ENCODE results near the gene IGFBP4.

IGFBP4 gene

DNA sequence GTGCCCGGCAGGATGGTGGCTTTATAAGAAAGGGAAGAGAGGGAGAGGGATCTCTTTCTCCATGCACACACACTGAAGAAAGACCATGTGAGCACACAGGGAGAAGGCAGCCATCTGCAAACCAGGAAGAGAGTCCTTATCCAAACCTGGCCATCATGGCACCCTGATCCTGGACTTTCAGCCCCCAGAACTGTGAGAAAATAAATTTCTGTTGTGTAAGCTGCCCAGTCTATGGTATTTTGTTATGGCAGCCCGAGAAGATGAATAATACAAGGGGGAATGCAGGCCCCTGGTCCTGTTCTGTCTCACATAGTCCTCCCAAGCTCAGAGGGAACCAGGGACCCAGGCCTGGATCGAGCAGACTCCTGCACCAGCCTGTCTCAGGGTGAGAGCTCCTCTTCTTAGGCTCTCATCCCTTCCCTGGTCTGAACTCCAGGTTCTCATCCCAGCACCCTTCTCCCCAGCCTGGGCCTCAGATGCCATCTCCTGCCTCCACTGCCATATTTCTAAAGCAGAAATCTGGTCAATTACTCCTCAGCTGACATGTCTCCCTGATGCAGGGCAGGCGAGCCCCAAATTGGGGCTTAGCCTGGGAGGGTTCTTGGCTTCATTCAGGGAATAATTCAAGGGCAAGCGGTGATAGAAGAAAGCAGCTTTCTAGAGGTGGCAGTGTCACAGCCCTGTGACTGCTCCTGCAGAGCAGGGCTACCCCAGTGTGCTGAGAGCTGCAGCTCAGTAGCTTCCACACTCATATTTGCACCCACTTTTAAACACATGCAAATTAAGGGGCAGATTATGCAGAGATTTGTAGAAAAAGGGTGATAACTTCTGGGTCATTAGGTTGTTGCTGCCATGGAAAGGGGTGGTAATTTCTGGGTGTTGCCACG lies 28.8 kb downstream of the IGFBP4 start:
- no peak for DNase-seq (ENCODE audit: low read depth in 2 of 2)

GRCh38 chr17:40472733-40473452 lies 29.6 kb downstream of the IGFBP4 start:
- no peak for DNase-seq (ENCODE audit: low read depth in 2 of 2)

DNA sequence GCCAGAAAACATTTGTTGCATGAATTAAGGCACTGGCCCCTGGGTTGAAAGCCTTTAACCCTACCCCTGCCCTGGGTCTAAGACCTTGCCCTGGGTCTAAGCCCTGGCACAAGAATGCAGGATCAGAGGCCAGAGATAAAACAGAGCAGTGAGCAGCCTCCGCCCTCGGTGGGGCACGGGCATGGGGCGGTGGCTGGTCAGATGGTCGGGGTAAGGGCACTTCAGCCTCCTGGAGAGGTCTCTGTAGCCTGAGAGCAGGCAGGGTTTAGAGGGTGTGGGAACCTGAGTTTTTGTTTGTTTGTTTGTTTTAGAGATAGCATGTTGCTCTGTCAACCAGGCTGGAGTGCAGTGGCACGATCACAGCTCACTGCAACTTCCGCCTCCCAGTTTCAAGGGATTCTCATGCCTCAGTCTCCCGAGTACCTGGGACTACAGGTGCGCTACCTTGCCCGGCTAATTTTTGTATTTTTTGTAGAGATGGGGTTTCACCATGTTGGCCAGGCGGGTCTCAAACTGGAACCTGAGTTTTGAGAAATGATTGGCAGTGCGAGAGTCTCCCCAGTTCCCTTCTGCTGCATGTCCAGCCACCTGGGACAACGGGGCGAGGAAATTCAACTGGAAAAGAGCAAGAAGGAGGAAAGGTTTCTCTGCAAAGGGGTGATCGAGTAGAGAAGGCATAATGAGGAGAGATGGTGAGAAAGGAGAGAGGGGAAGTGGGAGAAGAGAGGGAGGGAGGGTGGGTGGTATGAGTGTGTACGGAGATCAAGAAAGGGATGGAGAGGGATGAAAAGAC lies 30.5 kb downstream of the IGFBP4 start:
- DNase-seq (ENCODE audit: low read depth in 2 of 2) = no peak

GRCh38 chr17:40474419-40475002 lies 31.3 kb downstream of the IGFBP4 start:
- DNase-seq (ENCODE audit: low read depth in 2 of 2) = no peak

DNA sequence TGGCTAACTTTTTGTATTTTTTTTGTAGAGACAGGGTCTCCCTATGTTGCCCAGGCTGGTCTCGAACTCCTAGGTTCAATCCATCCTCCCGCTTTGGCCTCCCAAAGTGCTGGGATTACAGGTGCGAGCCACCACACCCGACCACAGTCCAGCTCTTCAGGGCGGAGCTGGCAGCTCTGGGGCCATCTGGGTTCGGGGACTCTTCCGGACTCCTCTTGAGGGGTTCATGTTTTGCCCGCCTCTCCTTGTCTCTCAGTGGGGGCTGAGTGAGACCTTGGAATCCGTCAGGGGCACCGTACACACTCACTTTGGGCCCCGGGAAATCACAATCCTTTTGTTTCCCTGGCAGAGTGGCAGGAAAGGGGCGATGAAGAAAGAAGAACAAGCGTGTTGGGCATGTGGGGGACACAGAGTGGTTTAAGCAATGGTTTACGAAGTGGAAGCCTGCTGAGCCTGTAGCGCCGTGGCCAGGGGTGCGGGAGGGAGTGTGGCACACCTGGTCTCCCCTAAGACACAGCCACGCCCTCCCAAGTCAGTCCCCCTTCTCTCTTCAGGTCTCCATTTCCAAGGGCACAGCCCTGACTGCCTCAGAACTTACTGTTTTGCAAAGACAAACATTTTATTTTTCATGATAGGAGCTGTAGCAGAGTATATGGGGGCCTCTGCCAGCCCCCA lies 32.1 kb downstream of the IGFBP4 start:
- no peak for DNase-seq (ENCODE audit: low read depth in 2 of 2)

DNA sequence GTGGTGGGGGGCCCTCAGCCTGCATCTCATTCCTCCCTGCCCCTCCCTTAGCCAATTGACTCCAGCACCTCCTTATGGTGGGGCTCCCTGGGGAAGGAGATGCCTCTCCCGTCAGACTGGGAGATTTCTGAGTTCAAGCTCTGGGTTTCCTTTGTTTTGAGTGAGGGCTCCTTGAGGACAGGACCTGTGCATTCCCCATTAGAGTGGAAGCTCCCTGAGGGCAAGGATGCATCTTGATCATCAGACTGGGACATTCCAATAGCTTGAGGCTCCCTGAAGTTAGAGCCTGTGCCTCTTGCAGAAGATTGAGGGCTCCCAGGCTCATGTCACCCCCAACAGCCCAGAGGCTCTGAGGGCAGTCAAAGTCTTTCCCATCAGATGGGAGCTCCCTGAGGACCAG lies 34.5 kb downstream of the IGFBP4 start:
- DNase-seq (ENCODE audit: low read depth in 2 of 2) = no peak

GRCh38 chr17:40478486-40478885 lies 35.2 kb downstream of the IGFBP4 start:
- DNase-seq (ENCODE audit: low read depth in 2 of 2) = no peak

DNA sequence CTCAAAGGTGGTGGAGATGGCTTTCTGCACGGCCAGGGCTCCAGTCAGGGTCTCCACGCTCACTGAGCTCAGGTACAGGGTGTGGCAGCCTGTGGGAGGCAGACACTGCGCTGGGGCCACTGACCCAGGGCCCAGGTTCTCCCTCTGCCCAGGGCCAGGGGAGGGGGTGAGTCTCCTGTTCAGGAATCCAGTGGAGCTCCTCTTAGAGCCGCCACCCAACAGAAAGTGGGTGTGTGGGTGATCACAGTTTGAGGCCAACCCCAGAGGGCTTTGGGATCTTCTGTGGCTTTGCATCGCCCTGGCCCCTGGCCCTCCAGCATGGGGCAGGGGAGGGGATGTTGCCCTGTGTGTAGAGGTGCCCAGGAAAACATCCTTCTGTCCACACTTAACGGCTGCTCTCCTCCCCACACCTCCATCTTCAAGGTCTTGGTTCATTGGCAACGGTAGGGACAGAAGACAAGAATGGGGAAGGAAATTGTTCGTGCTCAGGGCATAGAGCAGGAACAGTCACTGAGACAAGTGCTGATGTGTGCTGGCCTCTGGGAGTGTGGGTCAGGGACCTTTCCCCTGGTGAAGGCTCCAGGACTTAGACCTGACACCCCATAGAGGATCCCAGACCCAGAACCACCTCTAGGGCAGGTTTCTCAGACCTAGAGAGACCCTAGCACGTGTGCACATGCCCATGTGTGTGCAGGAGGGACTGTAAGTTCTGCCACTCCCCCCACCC lies 36.7 kb downstream of the IGFBP4 start:
- DNase-seq (ENCODE audit: low read depth in 2 of 2) = no peak

- peak; percentile 54 to 80 for DNase-seq (ENCODE audit: low read depth in 2 of 2)
Measured at GRCh38 chr17:40480501-40481003, 37.3 kb downstream of the IGFBP4 start.

GRCh38 chr17:40481106-40481505 lies 37.9 kb downstream of the IGFBP4 start:
- DNase-seq (ENCODE audit: low read depth in 2 of 2) = no peak

GRCh38 chr17:40482722-40483121 lies 39.5 kb downstream of the IGFBP4 start:
- DNase-seq (ENCODE audit: low read depth in 2 of 2) = no peak

- DNase-seq (ENCODE audit: low read depth in 2 of 2) = no peak
Measured at GRCh38 chr17:40483679-40484078, 40.4 kb downstream of the IGFBP4 start.

- DNase-seq (ENCODE audit: low read depth in 2 of 2) = no peak
Measured at GRCh38 chr17:40484285-40484972, 41.2 kb downstream of the IGFBP4 start.

DNA sequence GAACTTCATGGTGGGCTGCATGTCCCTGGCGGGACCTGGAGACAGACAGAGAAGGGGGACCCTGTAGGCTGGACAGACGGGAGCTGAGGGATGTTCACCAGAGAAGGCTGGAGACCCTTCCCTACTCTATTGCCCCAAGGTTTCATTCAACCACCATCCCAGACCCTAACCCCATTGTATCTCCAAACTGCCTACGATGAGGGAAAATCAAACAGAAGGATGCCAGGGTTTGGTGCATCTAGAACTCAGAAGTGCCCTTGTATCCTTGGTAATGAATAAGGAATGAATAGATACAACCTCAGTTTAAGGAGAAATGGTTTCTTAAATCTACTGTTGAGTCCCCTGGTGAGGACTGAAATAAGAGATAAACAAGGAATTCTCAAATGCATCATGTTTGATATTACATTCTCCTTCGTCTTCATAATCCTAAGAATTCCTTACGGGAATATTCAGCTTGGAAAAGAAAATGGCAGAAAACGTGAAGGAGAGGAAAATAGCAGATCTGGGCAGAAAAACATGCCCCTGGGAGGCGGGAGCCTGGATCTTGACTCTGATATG lies 41.8 kb downstream of the IGFBP4 start:
- no peak for DNase-seq (ENCODE audit: low read depth in 2 of 2)

DNA sequence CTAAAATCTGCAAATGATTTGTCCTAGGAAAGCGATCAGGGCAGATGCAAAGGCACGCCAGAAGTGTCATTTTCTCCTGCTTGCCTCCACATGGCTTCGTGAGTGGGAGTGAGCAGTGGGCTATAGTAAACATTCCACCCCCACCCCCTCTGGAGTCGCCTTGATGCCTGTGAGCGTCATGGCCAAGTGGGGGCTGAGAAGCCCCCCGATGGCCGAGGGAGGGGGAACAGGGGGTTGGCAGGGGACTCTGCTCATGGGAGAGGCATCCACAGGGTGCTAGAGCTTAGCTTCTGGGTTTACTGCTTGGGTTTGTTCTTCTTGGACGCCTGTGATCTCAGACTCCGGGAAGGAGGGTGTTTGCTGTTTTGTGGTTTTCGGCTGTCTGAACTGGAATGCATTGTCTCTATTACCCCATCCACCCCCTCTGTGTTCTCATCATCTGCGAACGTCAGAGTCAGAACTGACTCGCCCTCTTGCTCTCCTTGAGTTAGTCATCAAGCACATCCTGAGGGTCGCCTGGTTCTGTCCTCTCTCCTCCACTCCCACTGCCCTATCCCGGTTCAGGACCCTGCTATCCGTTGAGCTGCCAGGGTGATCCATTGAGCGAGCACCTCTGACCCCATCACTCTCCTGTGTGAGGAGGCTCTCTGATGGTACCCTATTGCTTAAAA lies 42.7 kb downstream of the IGFBP4 start:
- no peak for DNase-seq (ENCODE audit: low read depth in 2 of 2)

DNA sequence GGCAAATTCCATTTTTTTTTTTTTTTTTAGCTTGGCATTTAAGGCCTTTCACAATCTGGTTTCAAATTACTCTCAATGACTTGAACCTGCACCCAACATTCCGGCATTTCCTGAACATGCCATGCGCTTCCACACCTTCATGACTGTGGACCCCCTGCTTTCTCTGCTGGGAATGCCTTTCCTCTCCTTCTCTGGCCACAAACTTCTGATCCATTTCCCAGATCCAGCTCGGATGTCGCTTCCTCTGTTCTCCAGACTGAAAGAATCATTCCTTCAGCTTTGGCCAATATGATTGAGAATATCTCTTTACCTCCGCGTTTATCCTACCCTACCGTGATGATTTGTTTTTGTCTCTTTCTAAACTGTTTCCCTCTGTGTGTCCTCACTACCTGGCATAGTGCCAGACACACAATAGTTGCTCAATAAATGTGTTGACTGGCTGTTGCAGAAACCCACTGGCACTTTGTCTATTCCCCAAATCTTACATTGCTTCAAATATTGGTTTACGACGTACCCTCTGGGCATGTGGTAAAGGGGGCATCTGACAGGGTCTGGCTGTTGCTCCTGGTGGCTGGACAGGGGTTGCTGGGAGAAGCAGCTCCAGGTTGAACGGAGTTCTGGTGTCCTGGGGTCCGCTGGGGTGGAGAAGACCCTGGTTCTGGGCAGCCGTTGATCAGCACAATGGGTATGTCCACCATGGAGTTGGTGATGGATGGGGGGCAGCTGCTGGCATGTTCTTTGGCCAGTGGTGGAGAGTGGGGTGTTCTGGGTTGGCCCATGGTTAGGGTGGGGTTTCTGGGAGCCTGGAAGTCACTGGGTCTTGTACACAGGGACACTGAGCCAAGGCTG lies 43.5 kb downstream of the IGFBP4 start:
- no peak for DNase-seq (ENCODE audit: low read depth in 2 of 2)

DNA sequence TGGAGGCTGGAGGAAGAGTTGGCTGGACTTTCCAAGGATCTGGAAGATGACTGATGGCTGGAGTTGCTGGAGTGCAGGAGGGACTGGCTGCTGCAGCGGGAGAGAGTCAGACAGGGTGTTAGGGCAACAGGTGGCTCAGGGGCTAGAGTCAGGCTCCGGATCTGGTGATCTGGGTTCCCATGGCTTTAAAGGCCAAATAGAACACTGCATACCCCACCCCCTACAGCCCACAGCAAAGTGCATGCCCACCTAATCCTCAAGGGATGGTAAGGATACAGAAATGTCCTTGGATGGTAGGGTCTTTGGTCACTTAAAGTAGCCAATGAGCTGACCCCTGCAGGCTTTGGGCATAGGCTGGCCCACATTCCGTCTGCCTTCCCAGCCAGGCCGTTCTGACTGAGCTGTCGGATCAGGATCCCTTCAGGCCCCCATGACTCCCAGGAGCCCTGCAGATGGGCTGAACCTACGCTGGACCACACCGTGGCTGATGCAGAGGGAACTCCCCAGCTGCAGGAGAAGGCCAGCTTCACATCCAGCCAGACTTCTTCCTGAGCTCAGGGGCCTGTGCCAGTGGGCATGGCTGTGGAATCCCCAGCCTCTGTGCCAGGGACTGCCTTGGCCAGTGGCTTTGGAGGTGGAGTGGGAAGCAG lies 44.2 kb downstream of the IGFBP4 start:
- DNase-seq (ENCODE audit: low read depth in 2 of 2) = no peak

All from stimulated activated CD8-positive, alpha-beta memory T cell treated with anti-CD3 and anti-CD28 coated beads, Interleukin-2, amount 100 ng/mL, for 48 hours (primary cell).